BE2C (cell line): ENCODE results near the gene CHRM2.

Source experiments
- DNase-seq: peaks from one replicate; pipeline ENCODE4 v3.0.0-alpha.2; 2020
- H3K27me3 ChIP-seq: fragments of 250-450 bp; sonication (Bioruptor Pico); 2 replicates; pipeline ENCODE4 v1.5.1; 2020; ENCODE audit warnings: mild to moderate bottlenecking
- H3K36me3 ChIP-seq: fragments of 250-450 bp; sonication (Bioruptor Pico); 2 replicates; pipeline ENCODE4 v1.5.1; 2020; ENCODE audit warnings: mild to moderate bottlenecking
- H3K4me1 ChIP-seq: fragments of 250-450 bp; sonication (Bioruptor Pico); 2 replicates; pipeline ENCODE4 v1.5.1; 2020
- H3K4me3 ChIP-seq: 2 replicates; pipeline ENCODE4 v1.5.1; 2011; ENCODE audit warnings: low read depth, low read length
- H3K9me3 ChIP-seq: fragments of 250-450 bp; sonication (Bioruptor Pico); 2 replicates; pipeline ENCODE4 v1.5.1; 2020
- CTCF ChIP-seq: IDR thresholded peaks from 2 replicates; pipeline ENCODE4 v1.5.1; 2012; ENCODE audit warnings: mild to moderate bottlenecking, low read depth, low read length

The CHRM2 gene

GRCh38 chr7:137018468-137018867, 150.0 kb downstream of the CHRM2 start:
- H3K27me3 ChIP-seq, result no peaks in the 10 kb centered on the region
- no peak for DNase-seq
- H3K36me3 ChIP-seq, result no peaks in the 10 kb centered on the region
- no peak overlapping the region for H3K4me3 ChIP-seq
- no peak for TF ChIP-seq CTCF
- H3K4me1 ChIP-seq, result no peaks in the 10 kb centered on the region
- H3K9me3 ChIP-seq, result no peaks in the 10 kb centered on the region

GRCh38 chr7:137020351-137020750, 151.9 kb downstream of the CHRM2 start:
- no peak for TF ChIP-seq CTCF
- no peak for DNase-seq
- no peaks in the 10 kb centered on the region for H3K27me3 ChIP-seq
- no peaks in the 10 kb centered on the region for H3K4me1 ChIP-seq
- no peaks in the 10 kb centered on the region for H3K36me3 ChIP-seq
- H3K9me3 ChIP-seq, result no peaks in the 10 kb centered on the region
- no peak overlapping the region for H3K4me3 ChIP-seq

- no peak for TF ChIP-seq CTCF
- H3K4me3 ChIP-seq, result no peak overlapping the region
Observed at GRCh38 chr7:137025469-137026175, 157.2 kb downstream of the CHRM2 start.

GRCh38 chr7:137026176-137026500, 157.7 kb downstream of the CHRM2 start:
- Histone ChIP-seq H3K9me3 (no peaks in the 10 kb centered on the region), H3K4me1 (no peaks in the 10 kb centered on the region), H3K36me3 (no peaks in the 10 kb centered on the region), H3K27me3 (no peaks in the 10 kb centered on the region), H3K4me3 (no peak overlapping the region)
- DNase-seq, result no peak
- TF ChIP-seq CTCF, result no peak

More at GRCh38 chr7:137025469-137026175, 157.2 kb downstream of the CHRM2 start:
- no peaks in the 10 kb centered on the region for H3K27me3 ChIP-seq
- no peaks in the 10 kb centered on the region for H3K36me3 ChIP-seq
- DNase-seq, result no peak
- no peaks in the 10 kb centered on the region for H3K4me1 ChIP-seq
- no peaks in the 10 kb centered on the region for H3K9me3 ChIP-seq

GRCh38 chr7:137032436-137032835, 164.0 kb downstream of the CHRM2 start:
- H3K4me1 ChIP-seq, result no peaks in the 10 kb centered on the region
- TF ChIP-seq CTCF, result no peak
- H3K4me3 ChIP-seq, result no peak overlapping the region
- no peaks in the 10 kb centered on the region for H3K9me3 ChIP-seq
- H3K27me3 ChIP-seq, result no peaks in the 10 kb centered on the region
- no peaks in the 10 kb centered on the region for H3K36me3 ChIP-seq
- no peak for DNase-seq

- TF ChIP-seq CTCF, result no peak
- Histone ChIP-seq H3K27me3 (no peaks in the 10 kb centered on the region), H3K4me1 (no peaks in the 10 kb centered on the region), H3K36me3 (no peaks in the 10 kb centered on the region), H3K9me3 (no peaks in the 10 kb centered on the region), H3K4me3 (no peak overlapping the region)
- no peak for DNase-seq
Observed at GRCh38 chr7:137036768-137037167, 168.3 kb downstream of the CHRM2 start.
